Measurements from ENCODE around the gene CCDC28A.

CCDC28A gene

GRCh38 chr6:138785079-138785478, 11.5 kb downstream of the CCDC28A start:
- TF ChIP-seq Cebpa-rat (IDR thresholded peaks at IDR 0.05) = no peak
- Histone ChIP-seq H4K20me1 (no peaks in the 10 kb centered on the region), H3K27ac (no peak overlapping the region), H3K4me2 (no peak overlapping the region), H3K36me3 (peaks cover 25 to 85% (median 71%) of the 10 kb centered on the region in 11 experiments; a peak in 21 of 22 replicates), H3K9me3 (replicated peaks in 1 of 11) (no peaks in the 10 kb centered on the region), H3K4me3 (no peak overlapping the region), H3K9ac (no peak overlapping the region), H3K4me1 (no peaks in the 10 kb centered on the region), H3K27me3 (no peaks in the 10 kb centered on the region)

GRCh38 chr6:138785980-138786379, 12.4 kb downstream of the CCDC28A start:
- H3K27ac ChIP-seq = no peak overlapping the region
- H3K9ac ChIP-seq = no peak overlapping the region
- H4K20me1 ChIP-seq = no peaks in the 10 kb centered on the region
- H3K36me3 ChIP-seq = peaks cover 22 to 86% (median 73%) of the 10 kb centered on the region in 11 experiments; a peak in 21 of 22 replicates
- H3K4me2 ChIP-seq = no peak overlapping the region
- no peaks in the 10 kb centered on the region for H3K27me3 ChIP-seq
- H3K4me1 ChIP-seq = no peaks in the 10 kb centered on the region
- no peak overlapping the region for H3K4me3 ChIP-seq
- H3K9me3 ChIP-seq (replicated peaks in 1 of 11) = no peaks in the 10 kb centered on the region
- no peak for TF ChIP-seq Cebpa-rat (IDR thresholded peaks at IDR 0.05)

GRCh38 chr6:138787138-138787537, 13.6 kb downstream of the CCDC28A start:
- Histone ChIP-seq H3K4me2 (no peak overlapping the region), H3K4me1 (no peaks in the 10 kb centered on the region), H3K4me3 (no peak overlapping the region), H4K20me1 (no peaks in the 10 kb centered on the region), H3K36me3 (peaks cover 20 to 86% (median 67%) of the 10 kb centered on the region in 11 experiments; a peak in 21 of 22 replicates), H3K27ac (no peak overlapping the region), H3K9me3 (replicated peaks in 1 of 11) (no peaks in the 10 kb centered on the region), H3K27me3 (no peaks in the 10 kb centered on the region), H3K9ac (no peak overlapping the region)
- no peak for TF ChIP-seq Cebpa-rat (IDR thresholded peaks at IDR 0.05)

DNA sequence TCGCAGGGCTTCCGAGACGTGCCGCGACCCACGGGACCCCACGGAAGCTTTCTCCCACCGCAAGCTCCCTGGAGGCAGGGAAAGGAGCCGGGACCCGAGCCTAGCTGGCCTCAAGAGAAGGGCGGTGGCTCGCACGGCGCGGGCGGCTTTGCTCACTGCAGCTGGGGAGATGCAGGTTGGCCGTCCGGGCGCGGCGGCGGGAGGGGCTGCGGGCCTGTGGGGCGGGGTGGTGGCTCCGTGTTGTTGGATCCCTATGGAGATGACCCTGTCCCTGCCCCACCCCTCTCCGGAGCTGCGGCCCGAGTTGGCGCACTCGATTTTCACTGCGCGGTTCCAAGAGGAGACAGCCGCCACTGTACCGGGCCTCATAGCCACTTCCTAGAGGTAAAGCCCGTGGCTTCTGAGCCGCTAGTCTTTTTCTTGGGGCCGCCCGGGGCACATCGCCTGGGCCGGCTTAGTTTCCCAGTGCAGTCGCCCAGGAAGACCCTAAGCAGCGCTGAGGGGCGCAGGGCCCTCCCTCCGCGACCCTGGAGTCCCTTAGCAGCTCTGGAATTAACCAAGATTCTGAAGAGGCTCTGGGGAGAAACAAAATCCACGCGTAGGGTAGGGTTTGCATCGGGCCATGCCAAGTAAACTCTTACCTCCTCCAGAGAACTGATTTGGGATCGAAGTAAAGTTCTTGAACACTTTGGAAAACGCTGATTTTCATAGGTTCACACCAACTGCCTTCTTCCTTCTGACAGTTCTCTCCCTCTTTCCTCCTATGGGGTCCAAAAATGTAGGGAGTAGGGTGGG, 22.4 kb downstream of the CCDC28A start, which contains the start of gene ECT2L:
ECT2L (plus strand) TSS at position 279 of the 795 bp plus-strand sequence. CDS start 17,188 bp downstream, outside the sequence.
- Histone ChIP-seq H4K20me1 (no peaks in the 10 kb centered on the region), H3K4me1 (no peaks in the 10 kb centered on the region), H3K9ac (no peak within 1 kb of the TSS), H3K4me2 (no peak within 1 kb of the TSS), H3K27me3 (no peaks in the 10 kb centered on the region), H3K9me3 (replicated peaks in 1 of 11) (0 out of 22 replicates have a peak, but pooled peaks cover 0 to 3% (median 0%) of the 10 kb centered on the region in 11 experiments), H3K36me3 (peaks cover 0 to 18% (median 12%) of the 10 kb centered on the region in 11 experiments; a peak in 12 of 22 replicates), H3K27ac (no peak within 1 kb of the TSS), H3K4me3 (no peak within 1 kb of the TSS)
- no peak for TF ChIP-seq Cebpa-rat (IDR thresholded peaks at IDR 0.05)

- Histone ChIP-seq H3K4me2 (no peak overlapping the region), H3K9me3 (replicated peaks in 1 of 11) (0 out of 22 replicates have a peak, but pooled peaks cover 0 to 3% (median 0%) of the 10 kb centered on the region in 11 experiments), H3K4me3 (no peak overlapping the region), H3K27me3 (no peaks in the 10 kb centered on the region), H3K4me1 (no peaks in the 10 kb centered on the region), H3K27ac (no peak overlapping the region), H3K9ac (no peak overlapping the region), H3K36me3 (peaks cover 0 to 10% (median 5%) of the 10 kb centered on the region in 11 experiments; a peak in 10 of 22 replicates), H4K20me1 (no peaks in the 10 kb centered on the region)
- no peak for TF ChIP-seq Cebpa-rat (IDR thresholded peaks at IDR 0.05)
These were observed 23.2 kb downstream of the CCDC28A start for GRCh38 chr6:138796771-138797170.

DNA sequence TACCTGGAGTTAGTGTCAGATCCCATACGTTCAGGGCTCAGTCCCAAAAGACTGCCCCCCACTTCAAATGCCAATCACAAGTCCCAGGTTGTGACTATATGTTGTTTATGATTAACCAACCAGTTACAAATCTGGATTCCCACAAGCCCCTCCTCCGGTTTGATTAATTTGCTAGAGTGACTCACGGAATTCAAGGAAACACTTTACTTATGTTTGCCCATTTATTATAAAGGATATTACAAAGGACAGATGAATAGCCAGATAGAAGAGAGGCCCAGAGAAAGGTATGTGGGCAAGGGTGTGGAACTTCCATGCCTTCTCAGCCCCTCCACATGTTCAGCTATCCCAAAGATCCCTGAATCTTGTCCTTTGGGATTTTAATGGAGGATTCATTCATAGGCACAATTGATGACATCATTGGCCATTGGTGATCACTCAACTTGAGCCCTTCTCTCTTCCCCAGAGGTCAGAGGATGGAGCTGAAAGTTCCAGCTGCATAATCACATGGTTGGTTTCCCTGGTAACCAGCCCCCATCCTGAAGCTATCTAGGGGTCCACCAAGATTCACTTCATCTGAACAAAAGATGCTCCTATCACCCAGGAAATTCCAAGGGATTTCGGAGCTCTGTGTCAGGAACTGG, 24.4 kb downstream of the CCDC28A start:
- Histone ChIP-seq H3K36me3 (peaks cover 0 to 2% (median 0%) of the 10 kb centered on the region in 11 experiments; a peak in 3 of 22 replicates), H3K27me3 (no peaks in the 10 kb centered on the region), H4K20me1 (no peaks in the 10 kb centered on the region), H3K4me2 (no peak overlapping the region), H3K9ac (no peak overlapping the region), H3K4me1 (no peaks in the 10 kb centered on the region), H3K4me3 (no peak overlapping the region), H3K9me3 (replicated peaks in 1 of 11) (0 out of 22 replicates have a peak, but pooled peaks cover 0 to 3% (median 0%) of the 10 kb centered on the region in 11 experiments), H3K27ac (no peak overlapping the region)
- TF ChIP-seq Cebpa-rat (IDR thresholded peaks at IDR 0.05) = no peak

DNA sequence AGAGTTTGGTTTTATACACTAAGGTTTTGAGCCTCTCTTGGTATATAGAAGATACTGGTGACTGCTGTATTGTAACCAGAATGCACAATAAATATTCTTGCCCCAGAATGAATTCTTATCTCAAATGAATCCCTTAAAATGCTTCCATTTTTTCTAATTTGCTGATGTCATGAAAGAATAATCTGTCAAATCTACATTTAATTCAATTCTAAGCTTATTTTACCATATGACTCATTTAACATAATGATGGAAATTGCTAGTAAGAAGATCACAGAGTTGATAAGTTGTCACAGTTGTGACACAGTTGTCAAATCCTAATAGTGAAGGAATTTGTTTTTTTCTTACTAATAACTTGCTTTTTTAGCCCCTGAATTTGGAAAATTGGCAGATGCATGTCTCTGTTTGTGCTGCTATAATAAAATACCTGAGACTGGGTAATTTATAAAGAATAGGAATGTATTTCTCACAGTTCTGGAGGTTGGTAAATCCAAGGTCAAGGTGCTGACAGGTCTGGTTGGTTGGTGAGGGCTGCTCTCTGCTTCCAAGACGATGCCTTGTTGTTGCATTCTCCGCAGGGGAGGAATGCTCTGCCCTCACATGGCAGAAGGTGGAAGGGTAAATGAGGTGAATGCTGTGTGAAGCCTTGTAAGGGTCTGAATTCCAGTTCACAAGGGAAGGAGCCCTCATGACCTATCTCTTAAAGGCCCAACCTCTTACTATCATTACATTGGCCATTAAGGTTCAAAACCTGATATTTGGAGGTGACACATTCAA, 27.0 kb downstream of the CCDC28A start:
- Histone ChIP-seq H3K27me3 (no peaks in the 10 kb centered on the region), H3K4me1 (peaks cover 0 to 6% (median 5%) of the 10 kb centered on the region in 10 experiments; a peak in 12 of 20 replicates), H4K20me1 (no peaks in the 10 kb centered on the region), H3K4me3 (no peak overlapping the region), H3K9ac (no peak overlapping the region), H3K36me3 (no peaks in the 10 kb centered on the region; a peak in 1 of 22 replicates), H3K4me2 (no peak overlapping the region), H3K9me3 (replicated peaks in 1 of 11) (0 out of 22 replicates have a peak, but pooled peaks cover 0 to 3% (median 0%) of the 10 kb centered on the region in 11 experiments), H3K27ac (no peak overlapping the region)
- TF ChIP-seq Cebpa-rat (IDR thresholded peaks at IDR 0.05) = no peak

GRCh38 chr6:138803331-138803730, 29.8 kb downstream of the CCDC28A start:
- TF ChIP-seq Cebpa-rat (IDR thresholded peaks at IDR 0.05) = no peak
- Histone ChIP-seq H3K9ac (no peak overlapping the region), H3K4me1 (peaks cover 12 to 28% (median 25%) of the 10 kb centered on the region in 10 experiments), H3K9me3 (replicated peaks in 1 of 11) (no peaks in the 10 kb centered on the region), H3K36me3 (no peaks in the 10 kb centered on the region), H3K4me2 (no peak overlapping the region), H3K4me3 (no peak overlapping the region), H3K27ac (no peak overlapping the region), H3K27me3 (0 out of 22 replicates have a peak, but pooled peaks cover 0 to 4% (median 0%) of the 10 kb centered on the region in 11 experiments), H4K20me1 (no peaks in the 10 kb centered on the region)
